HEK293 (cell line): ENCODE results near the gene OR2V2.
"Not testable (repeated sequence)": the region's sequence is repeated elsewhere in the genome, so short reads cannot be mapped to it uniquely, and the experiment has no call there.

Experiments
- CTCF ChIP-seq: fragments of 450-650 bp; formaldehyde crosslinking; IDR thresholded peaks from 2 replicates; pipeline ENCODE4 v1.5.1; 2016; ENCODE audit warnings: missing biosample characterization, missing genetic modification characterization
- TRIM28 ChIP-seq: IDR thresholded peaks from 2 replicates; pipeline ENCODE4 v1.6.1; 2011; ENCODE audit warnings: low read length, control low read depth, borderline replicate concordance
- ZNF248 ChIP-seq: fragments of 450-650 bp; formaldehyde crosslinking; IDR thresholded peaks from 2 replicates; pipeline ENCODE4 v1.5.1; 2017; ENCODE audit warnings: missing biosample characterization, missing genetic modification characterization
- ZNF488 ChIP-seq: fragments of 450-650 bp; formaldehyde crosslinking; IDR thresholded peaks from 2 replicates; pipeline ENCODE4 v1.5.1; 2016; ENCODE audit warnings: missing biosample characterization, missing genetic modification characterization
- ZNF510 ChIP-seq: fragments of 450-650 bp; formaldehyde crosslinking; IDR thresholded peaks from 2 replicates; pipeline ENCODE4 v1.5.1; 2018; ENCODE audit warnings: mild to moderate bottlenecking, missing genetic modification characterization, missing biosample characterization; ENCODE audit not compliant: insufficient replicate concordance

GRCh38 chr5:181160755-181161533, 13.6 kb downstream of the OR2V2 start:
- not testable (repeated sequence) for TF ChIP-seq ZNF510 (tag by site-specific recombination); TRIM28; CTCF; ZNF248 (tag by site-specific recombination); ZNF488 (tag by site-specific recombination)
